ENCODE results near the gene RAI1. TPM values are rescaled to one million over a fixed set of nuclear protein-coding genes. Genes with fewer than 3 reads are reported as not detected.

RAI1 gene
- total and polyA plus RNA-seq, 10 of the 15 experiments (the other 5 are each of a cell fraction or from before 2014, with no cell fraction given), result 0.66 to 37.7 (median 6.0) TPM

GRCh38 chr17:17836250-17836817 is 155.1 kb downstream of the RAI1 start (continued):
- TF ChIP-seq ZNF687 (IDR thresholded peaks at IDR 0.05), result no peak
- no peak for TF ChIP-seq MEF2B (IDR thresholded peaks at IDR 0.05; ENCODE audit: partially characterized antibody, poor library complexity, severe bottlenecking)
- peak; percentile 92; the same call in 1 of the 2 replicates for TF ChIP-seq LARP7 (IDR thresholded peaks at IDR 0.05)
- TF ChIP-seq ATF7 (IDR thresholded peaks at IDR 0.05; ENCODE audit: low read depth), result peak; percentile 94
- TF ChIP-seq ZNF217 (IDR thresholded peaks at IDR 0.05), result peak; percentile 92
- peak; percentile 3 for TF ChIP-seq USF1 (IDR thresholded peaks at IDR 0.05; ENCODE audit: borderline replicate concordance, extremely low read length, insufficient read depth, low read depth, low read length)
- TF ChIP-seq YY1 (IDR thresholded peaks at IDR 0.05; ENCODE audit: low read depth, low read length), result peak; percentile 51; the same call in 1 of the 2 replicates
- TF ChIP-seq NFYA (IDR thresholded peaks at IDR 0.05; ENCODE audit: borderline replicate concordance, low read depth, low read length), result no peak
- no peak for TF ChIP-seq RAD51 (IDR thresholded peaks at IDR 0.05)
- TF ChIP-seq NRF1 (conservative IDR thresholded peaks at IDR 0.05; ENCODE audit: low read depth, low read length), result peak; percentile 93
- no peak for TF ChIP-seq IRF4 (IDR thresholded peaks at IDR 0.05; ENCODE audit: low read depth, low read length)
